HG03039 (cell line): ENCODE results near the gene TRPC6.
A peak's percentile ranks its signal among the peaks of the same experiment; 100 is the strongest.
"Not testable (repeated sequence)": the region's sequence is repeated elsewhere in the genome, so short reads cannot be mapped to it uniquely, and the experiment has no call there.

Experiments used
- ATAC-seq: cut with Tn5 transposase; IDR thresholded peaks from one replicate; pipeline ENCODE4 v1.9.1; 2021; ENCODE audit warnings: mild to moderate bottlenecking, moderate library complexity; ENCODE audit not compliant: unreplicated experiment

TRPC6 gene

GRCh38 chr11:101458161-101458560, 125.6 kb downstream of the TRPC6 start:
- ATAC-seq = no peak

DNA sequence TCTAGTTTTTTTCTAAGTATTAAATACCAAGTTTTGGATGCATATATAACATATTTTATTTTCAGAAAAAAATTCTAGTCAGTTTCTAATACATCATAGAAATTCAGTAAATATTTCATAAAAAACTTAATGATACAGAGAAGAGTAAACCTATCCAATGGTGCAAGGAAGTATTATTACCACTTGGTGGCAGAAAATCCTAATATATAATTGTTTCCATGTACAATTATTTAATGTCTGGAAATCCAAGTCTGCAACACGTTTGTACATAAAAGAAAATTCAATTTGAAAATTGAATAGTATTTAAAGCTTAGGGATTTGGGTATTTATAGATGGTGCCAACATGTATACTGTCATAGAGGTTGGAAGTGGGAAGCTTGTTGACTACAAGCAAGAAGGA, 127.0 kb downstream of the TRPC6 start:
- no peak for ATAC-seq

GRCh38 chr11:101453682-101454081, 130.1 kb downstream of the TRPC6 start:
- ATAC-seq = no peak

GRCh38 chr11:101448881-101449442, 134.8 kb downstream of the TRPC6 start:
- no peak for ATAC-seq

DNA sequence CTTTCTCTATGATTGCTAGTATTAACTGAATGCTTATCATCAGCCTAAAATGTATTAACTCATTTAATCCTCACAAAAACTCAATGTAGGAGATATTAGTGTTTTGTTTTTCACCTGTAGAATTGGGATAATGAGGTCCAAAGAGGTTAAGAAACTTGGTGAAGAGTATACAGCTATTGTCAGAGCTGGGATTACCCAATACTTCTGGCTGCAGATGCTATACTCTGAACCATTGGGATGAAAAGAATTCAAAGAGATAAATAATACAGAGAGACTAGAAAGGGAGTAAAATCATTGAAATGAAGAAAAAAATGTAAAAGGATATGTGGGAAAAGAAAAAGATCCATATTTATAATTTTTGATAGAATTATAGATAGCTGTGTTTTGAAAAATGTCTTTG, 137.1 kb downstream of the TRPC6 start:
- ATAC-seq = no peak

DNA sequence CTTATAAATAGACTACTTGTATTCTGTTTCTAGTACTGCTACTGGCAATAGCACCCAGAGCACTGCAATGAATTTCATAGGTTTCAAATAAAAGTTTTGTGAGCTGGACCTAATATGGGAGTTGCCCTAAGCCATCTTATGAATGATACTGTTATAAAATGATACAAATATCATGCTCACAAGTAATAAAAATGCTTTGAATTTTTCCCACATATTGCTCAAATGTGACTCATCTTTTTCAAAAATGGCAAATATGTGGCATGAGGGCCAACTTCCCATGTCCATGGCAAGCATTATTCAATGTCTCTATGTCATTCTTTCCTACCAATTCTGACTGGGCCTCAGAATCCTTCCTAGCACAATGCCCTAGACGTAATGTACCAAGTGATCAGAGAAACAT, 137.6 kb downstream of the TRPC6 start:
- no peak for ATAC-seq

GRCh38 chr11:101445761-101446160, 138.0 kb downstream of the TRPC6 start:
- no peak for ATAC-seq

DNA sequence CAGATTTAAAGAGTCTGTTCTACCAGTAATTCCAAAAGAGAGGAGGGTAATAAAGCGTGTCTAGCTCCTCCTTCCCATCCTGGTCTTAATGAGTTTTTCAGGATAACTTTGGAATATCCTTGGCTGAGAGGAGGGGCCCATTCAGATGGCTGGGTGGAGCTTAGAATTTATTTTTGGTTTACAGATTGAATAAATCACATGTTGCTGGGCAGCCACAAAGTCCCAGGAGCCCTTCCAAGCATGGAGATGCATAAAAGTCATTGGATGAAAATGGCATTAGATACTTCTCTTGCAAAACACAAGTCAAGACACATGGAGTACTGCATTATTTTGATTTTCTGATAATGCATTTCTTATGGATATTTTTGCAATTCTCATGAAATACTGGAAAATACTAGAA, 139.0 kb downstream of the TRPC6 start:
- ATAC-seq = no peak

DNA sequence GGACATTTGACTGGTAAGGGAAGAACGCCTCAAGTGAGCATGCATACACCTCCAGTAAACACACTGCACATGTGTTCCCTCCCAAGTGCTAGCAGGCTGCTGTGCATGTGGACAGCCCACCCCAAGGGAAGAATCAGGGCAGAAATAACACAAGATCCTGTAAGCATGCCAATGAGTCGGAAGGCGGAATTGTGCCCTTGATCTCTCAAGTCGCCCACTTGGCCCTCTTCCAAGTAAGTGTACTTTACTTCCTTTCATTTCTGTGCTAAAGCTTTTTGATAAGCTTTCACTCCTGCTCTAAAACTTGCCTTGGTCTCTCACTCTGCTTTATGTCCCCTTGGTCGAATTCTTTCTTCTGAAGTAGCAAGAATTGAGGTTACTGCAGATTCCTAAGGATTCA, 139.6 kb downstream of the TRPC6 start:
- no peak for ATAC-seq

DNA sequence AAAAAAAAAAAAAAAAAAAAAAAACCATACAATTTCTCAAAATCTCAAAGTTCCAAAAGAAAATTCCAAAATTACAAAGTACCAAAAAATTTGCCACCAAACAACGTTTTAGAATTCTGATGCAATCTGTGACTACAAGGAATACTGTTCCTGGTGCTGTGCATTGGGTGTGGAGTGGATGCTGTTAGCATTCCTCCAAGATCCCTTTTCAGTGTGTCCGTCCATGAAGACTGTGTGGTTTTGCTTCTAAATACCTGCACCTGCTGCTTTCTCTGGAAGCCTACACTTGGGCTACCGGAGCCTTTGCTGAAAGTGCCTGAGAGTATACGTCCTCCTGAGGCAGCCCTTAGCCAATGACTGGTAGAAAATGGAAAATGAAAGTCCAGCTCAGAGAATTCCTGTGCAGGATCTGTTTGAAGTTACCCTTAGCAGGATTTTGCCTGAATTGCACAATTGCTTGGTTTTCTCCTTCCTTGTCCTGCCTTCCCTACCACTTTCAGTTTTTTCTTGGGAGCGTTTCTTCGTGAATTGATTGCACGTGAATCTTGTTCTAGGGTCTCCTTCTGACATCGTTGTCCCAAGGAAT, 140.8 kb downstream of the TRPC6 start:
- ATAC-seq = no peak

DNA sequence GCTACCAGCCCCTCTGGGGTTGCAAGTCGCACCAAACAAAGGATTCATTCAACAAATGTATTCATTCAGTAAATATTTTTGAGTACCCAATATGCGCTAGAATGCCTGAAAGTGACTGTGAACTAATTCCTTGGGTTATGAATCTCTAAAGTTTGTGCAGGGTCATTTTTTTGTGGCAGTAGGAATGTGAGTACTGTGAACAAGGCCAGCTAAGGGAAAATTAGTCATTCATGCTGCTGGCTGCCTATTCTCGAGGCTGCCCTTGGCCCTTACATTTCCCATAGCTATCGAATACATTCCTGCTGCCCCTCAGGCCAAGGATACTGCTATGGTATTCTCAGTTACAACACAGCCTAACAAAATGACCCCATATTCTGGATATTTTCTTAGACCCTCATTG, 141.6 kb downstream of the TRPC6 start:
- no peak for ATAC-seq

DNA sequence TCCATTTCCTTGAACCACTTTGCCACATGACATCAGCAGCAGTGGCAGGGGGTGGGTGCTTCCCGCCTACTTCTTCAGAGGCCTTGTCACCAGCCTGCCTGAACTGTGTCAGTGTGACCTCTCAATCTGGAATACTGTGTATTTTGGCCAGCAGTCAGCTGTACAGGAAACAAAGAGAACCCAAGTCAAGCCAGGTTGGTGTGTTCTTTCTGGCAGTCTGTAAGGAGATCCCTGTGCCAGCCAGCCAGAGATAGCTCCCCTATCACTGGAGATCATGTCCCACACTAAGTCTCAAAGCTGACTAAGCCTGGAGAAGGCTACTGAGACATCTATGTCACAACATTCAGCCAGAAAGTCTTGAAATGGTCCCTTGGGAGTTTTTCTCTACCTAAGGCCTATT, 142.1 kb downstream of the TRPC6 start:
- ATAC-seq = no peak

GRCh38 chr11:101439488-101439887, 144.3 kb downstream of the TRPC6 start:
- no peak for ATAC-seq

DNA sequence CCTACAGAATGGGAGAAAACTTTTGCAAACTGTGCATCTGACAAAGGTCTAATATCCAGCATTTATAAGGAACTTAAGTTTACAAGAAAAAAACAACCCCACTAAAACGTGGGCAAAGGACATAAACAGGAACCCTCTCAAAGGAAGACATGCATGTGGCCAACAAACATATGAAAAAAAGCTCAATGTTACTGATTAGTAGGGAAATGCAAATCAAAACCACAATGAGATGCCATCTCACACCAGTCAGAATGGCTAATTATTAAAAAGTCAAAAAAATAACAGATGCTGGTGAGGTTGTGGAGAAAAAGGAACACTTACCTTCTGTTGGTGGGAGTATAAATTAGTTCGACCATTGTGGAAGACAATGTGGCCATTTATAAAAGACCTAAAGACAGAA, 145.1 kb downstream of the TRPC6 start:
- not testable (repeated sequence) for ATAC-seq

GRCh38 chr11:101438126-101438525, 145.7 kb downstream of the TRPC6 start:
- no peak for ATAC-seq

- no peak for ATAC-seq
Measured at GRCh38 chr11:101436511-101437142, 147.2 kb downstream of the TRPC6 start.

DNA sequence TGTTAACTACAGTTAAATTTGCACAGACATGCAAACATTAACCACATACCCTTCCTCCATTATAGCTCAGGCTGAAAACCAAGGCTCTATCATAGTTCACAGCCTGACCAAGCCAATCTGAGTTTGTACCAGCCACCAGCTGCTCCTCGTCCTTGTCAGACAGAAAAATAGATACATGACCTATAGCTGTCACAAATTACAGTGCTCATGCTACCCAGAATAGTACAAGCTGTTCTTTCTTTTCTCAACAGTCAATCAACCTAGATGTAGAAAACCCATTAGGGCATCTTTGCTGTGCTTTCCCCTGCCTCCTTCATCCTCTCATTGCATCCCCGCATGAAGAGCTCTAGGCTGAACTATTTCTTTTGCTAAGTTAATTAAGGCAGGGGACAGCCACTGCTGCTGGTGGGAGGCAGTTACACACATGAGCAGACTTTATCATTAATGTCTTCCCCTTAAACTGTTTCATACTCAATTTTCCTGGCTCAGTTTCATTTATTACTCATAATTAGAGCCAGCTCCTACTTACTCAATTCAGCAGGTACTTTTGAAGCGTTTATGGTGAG, 148.3 kb downstream of the TRPC6 start:
- ATAC-seq = no peak

GRCh38 chr11:101434026-101434643, 149.7 kb downstream of the TRPC6 start:
- no peak for ATAC-seq

DNA sequence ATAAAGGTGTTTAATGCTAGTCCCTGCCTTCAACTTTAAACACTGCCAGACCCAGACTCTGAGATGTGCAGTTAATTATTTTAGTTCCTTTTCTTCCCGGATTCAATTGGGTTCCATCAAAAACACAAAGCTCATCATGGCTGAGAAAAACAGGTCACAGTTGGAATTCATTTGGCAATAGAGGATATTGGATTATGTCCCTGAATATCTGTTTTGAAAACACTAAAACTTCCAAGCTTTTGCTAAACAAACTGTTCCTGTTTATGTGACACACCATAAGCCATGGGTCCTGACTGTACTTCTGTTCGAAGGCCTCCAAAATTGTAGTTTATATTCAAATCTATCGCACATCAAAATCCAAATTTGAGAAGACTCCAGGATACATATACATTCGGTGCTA, 150.7 kb downstream of the TRPC6 start:
- no peak for ATAC-seq

DNA sequence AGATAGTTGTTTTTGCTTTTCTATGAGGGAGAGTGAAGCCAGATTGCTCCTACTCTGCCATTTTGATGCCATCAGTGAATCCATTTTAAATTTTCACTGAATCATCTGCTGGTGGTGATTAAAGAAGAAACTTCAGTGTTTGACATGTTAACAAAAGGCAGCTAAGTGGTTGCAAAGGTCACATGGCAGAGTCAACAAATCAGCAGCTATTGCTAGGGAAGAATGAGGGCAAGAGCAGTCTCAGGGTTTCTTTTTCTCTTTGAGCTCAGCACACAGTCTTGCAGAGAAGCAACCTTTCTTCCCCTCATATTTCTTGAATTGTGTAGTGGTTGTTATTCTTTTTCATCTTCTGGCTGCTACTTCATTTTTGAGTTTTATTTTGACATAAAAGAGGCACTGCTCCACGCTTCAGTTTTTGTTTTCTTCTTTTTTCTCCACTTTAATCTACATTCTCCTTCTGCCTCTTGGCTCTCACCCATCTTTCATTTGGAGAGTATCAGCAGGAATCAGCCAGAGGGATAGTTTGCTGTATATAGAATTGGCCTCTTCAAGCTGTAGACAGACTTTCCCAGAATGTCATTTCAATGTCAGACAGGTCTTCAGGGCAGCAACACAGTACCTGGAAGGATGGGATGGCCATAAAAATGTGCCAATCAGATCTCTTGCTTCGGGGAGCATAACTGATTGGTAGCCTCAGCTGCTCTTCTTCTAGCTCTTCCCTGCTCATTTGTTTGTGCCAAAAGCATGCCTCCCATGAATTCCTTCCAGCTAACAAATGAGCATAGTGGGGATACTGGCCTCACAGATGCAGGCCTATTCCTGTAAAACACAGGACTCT, 153.9 kb downstream of the TRPC6 start:
- no peak for ATAC-seq

GRCh38 chr11:101428918-101429317, 154.9 kb downstream of the TRPC6 start:
- ATAC-seq = peak; percentile 61
